Smooth muscle cell (in vitro differentiated cells): Measurements from ENCODE around the gene RBBP8NL. TPM values are rescaled to one million over a fixed set of nuclear protein-coding genes. Genes with fewer than 3 reads are reported as not detected.

Experiments used
- DNase-seq: peaks from one replicate; lab custom pipeline; 2025; ENCODE audit not compliant: unreplicated experiment; lab: John Stamatoyannopoulos, UW
- H2AFZ ChIP-seq: fragments of 200-600 bp; sonication (generic); 2 replicates; pipeline ENCODE4 v1.6.0; 2016; ENCODE audit warnings: antibody characterized with exemption, low read depth, mild to moderate bottlenecking
- H3F3A ChIP-seq: fragments of 200-600 bp; sonication (generic); 2 replicates; pipeline ENCODE4 v1.6.0; 2017; ENCODE audit warnings: antibody characterized with exemption, low read depth
- H3K27ac ChIP-seq: fragments of 200-600 bp; sonication (generic); 2 replicates; pipeline ENCODE4 v1.5.1; 2016; ENCODE audit warnings: low read depth, mild to moderate bottlenecking
- H3K27me3 ChIP-seq: fragments of 200-600 bp; sonication (generic); 2 replicates; pipeline ENCODE4 v1.6.1; 2016; ENCODE audit warnings: low read depth, mild to moderate bottlenecking
- H3K36me3 ChIP-seq: fragments of 200-600 bp; sonication (generic); 2 replicates; pipeline ENCODE4 v1.5.1; 2016; ENCODE audit warnings: low read depth
- H3K4me1 ChIP-seq: fragments of 200-600 bp; sonication (generic); 2 replicates; pipeline ENCODE4 v1.5.1; 2016; ENCODE audit warnings: low read depth
- H3K4me2 ChIP-seq: fragments of 200-600 bp; sonication (generic); 2 replicates; pipeline ENCODE4 v1.6.0; 2016; ENCODE audit warnings: mild to moderate bottlenecking
- H3K4me3 ChIP-seq: fragments of 200-600 bp; sonication (generic); 2 replicates; pipeline ENCODE4 v1.5.1; 2016; ENCODE audit warnings: mild to moderate bottlenecking
- H3K79me2 ChIP-seq: fragments of 200-600 bp; sonication (generic); 2 replicates; pipeline ENCODE4 v1.6.0; 2016; ENCODE audit warnings: low read depth, mild to moderate bottlenecking
- H3K9ac ChIP-seq: fragments of 200-600 bp; sonication (generic); 2 replicates; pipeline ENCODE4 v1.6.0; 2016; ENCODE audit warnings: low read depth
- H3K9me3 ChIP-seq: fragments of 200-600 bp; sonication (generic); replicated peaks from 2 replicates; pipeline ENCODE4 v1.5.1; 2016; ENCODE audit warnings: low read depth
- H4K20me1 ChIP-seq: fragments of 200-600 bp; sonication (generic); 2 replicates; pipeline ENCODE4 v1.6.0; 2016; ENCODE audit warnings: low read depth
- CTCF ChIP-seq: fragments of 200-600 bp; sonication (generic); IDR thresholded peaks from 2 replicates; pipeline ENCODE4 v1.5.1; 2017; ENCODE audit warnings: borderline replicate concordance, mild to moderate bottlenecking, antibody characterized with exemption; ENCODE audit not compliant: insufficient read depth, poor library complexity, severe bottlenecking
- WGBS: methylation state at CpG from one replicate; pipeline ENCODE4 v1.1.7; 2016; ENCODE audit warnings: low lambda C conversion rate; 5-methylcytosine and 5-hydroxymethylcytosine counted together
- polyA plus RNA-seq: library from polyadenylated mRNA; unstranded; fragments of >200 nt; fragmentation: Nextera tagmentation; extraction: Ambion mirVana; gene quantifications from 2 replicates; pipeline ENCODE4 v1.2.1, GENCODE V29; 2016
- total RNA-seq: library from RNA; depleted of rRNA; stranded (reverse); fragments of >200 nt; gene quantifications from 2 replicates; pipeline ENCODE4 v1.2.3, GENCODE V29; 2014

The RBBP8NL gene
- total and polyA plus RNA-seq, 2 experiments from 2014 or later: 0.40 TPM; not detected in 1

GRCh38 chr20:62372042-62372993 is 55.0 kb downstream of the RBBP8NL start:
- 92% methylated on average over 25 of the region's 29 CpGs for WGBS
- Histone ChIP-seq H4K20me1 (peaks cover 7% of the 10 kb centered on the region), H3K9me3 (no peaks in the 10 kb centered on the region), H3K4me3 (no peak overlapping the region), H3K27me3 (no peaks in the 10 kb centered on the region), H3K27ac (no peak overlapping the region), H3K4me2 (no peak overlapping the region), H3K4me1 (peaks cover 56% of the 10 kb centered on the region), H3K36me3 (no peaks in the 10 kb centered on the region), H3F3A (peaks cover 2% of the 10 kb centered on the region), H3K9ac (no peak overlapping the region), H3K79me2 (no peaks in the 10 kb centered on the region), H2AFZ (no peak overlapping the region)
- no peak for DNase-seq
- no peak for TF ChIP-seq CTCF

- TF ChIP-seq CTCF: no peak
- no peaks in the 10 kb centered on the region for H3K27me3 ChIP-seq
- H3K9ac ChIP-seq: no peak overlapping the region
- no peak overlapping the region for H3K4me3 ChIP-seq
- no peaks in the 10 kb centered on the region for H3K79me2 ChIP-seq
- H3F3A ChIP-seq: no peaks in the 10 kb centered on the region
- no peak overlapping the region for H3K27ac ChIP-seq
- no peak overlapping the region for H3K4me2 ChIP-seq
- H3K36me3 ChIP-seq: no peaks in the 10 kb centered on the region
- H4K20me1 ChIP-seq: peaks cover 7% of the 10 kb centered on the region
- H2AFZ ChIP-seq: no peak overlapping the region
- WGBS: 95% methylated on average over 7 of the region's 8 CpGs
- DNase-seq: no peak
- no peaks in the 10 kb centered on the region for H3K9me3 ChIP-seq
- H3K4me1 ChIP-seq: peaks cover 52% of the 10 kb centered on the region
Observed at GRCh38 chr20:62371588-62372041, 55.7 kb downstream of the RBBP8NL start.

GRCh38 chr20:62370807-62371587 is 56.3 kb downstream of the RBBP8NL start:
- H3F3A ChIP-seq: no peaks in the 10 kb centered on the region
- H3K4me2 ChIP-seq: peak overlapping the region; percentile 99
- no peaks in the 10 kb centered on the region for H3K79me2 ChIP-seq
- H3K9ac ChIP-seq: no peak overlapping the region
- DNase-seq: no peak
- no peak for TF ChIP-seq CTCF
- H3K4me1 ChIP-seq: peaks cover 52% of the 10 kb centered on the region
- H4K20me1 ChIP-seq: peaks cover 12% of the 10 kb centered on the region
- no peaks in the 10 kb centered on the region for H3K9me3 ChIP-seq
- 83% methylated on average over 18 of the region's 18 CpGs for WGBS
- H3K27me3 ChIP-seq: no peaks in the 10 kb centered on the region
- no peaks in the 10 kb centered on the region for H3K36me3 ChIP-seq
- H3K4me3 ChIP-seq: no peak overlapping the region
- no peak overlapping the region for H3K27ac ChIP-seq
- no peak overlapping the region for H2AFZ ChIP-seq
